Measurements from ENCODE around the gene COL5A1.
"Not testable (repeated sequence)": the region's sequence is repeated elsewhere in the genome, so short reads cannot be mapped to it uniquely, and the experiment has no call there.

Gene COL5A1

GRCh38 chr9:134851020-134851419, 209.4 kb downstream of the COL5A1 start:
- H3K4me3 ChIP-seq (ENCODE audit: low read depth, low read length): no peak overlapping the region
- no peak for DNase-seq (ENCODE audit: low read depth)

GRCh38 chr9:134852906-134853654, 211.5 kb downstream of the COL5A1 start:
- no peak for DNase-seq (ENCODE audit: low read depth)
- H3K4me3 ChIP-seq (ENCODE audit: low read depth, low read length): no peak overlapping the region

- DNase-seq (ENCODE audit: low read depth): no peak
- H3K4me3 ChIP-seq (ENCODE audit: low read depth, low read length): no peak overlapping the region
Observed at GRCh38 chr9:134853893-134854292, 212.3 kb downstream of the COL5A1 start.

GRCh38 chr9:134854541-134854981, 213.0 kb downstream of the COL5A1 start:
- no peak for DNase-seq (ENCODE audit: low read depth)
- H3K4me3 ChIP-seq (ENCODE audit: low read depth, low read length): no peak overlapping the region

- no peak for DNase-seq (ENCODE audit: low read depth)
Observed at GRCh38 chr9:134855231-134855899, 213.8 kb downstream of the COL5A1 start.

GRCh38 chr9:134855900-134856377, 214.3 kb downstream of the COL5A1 start:
- H3K4me3 ChIP-seq (ENCODE audit: low read depth, low read length): no peak overlapping the region
- no peak for DNase-seq (ENCODE audit: low read depth)

More at GRCh38 chr9:134855231-134855899, 213.8 kb downstream of the COL5A1 start:
- H3K4me3 ChIP-seq (ENCODE audit: low read depth, low read length): no peak overlapping the region

GRCh38 chr9:134857451-134857850, 215.8 kb downstream of the COL5A1 start:
- not testable (repeated sequence) for H3K4me3 ChIP-seq (ENCODE audit: low read depth, low read length); DNase-seq (ENCODE audit: low read depth)

- H3K4me3 ChIP-seq (ENCODE audit: low read depth, low read length): no peak overlapping the region
- DNase-seq (ENCODE audit: low read depth): no peak
Observed at GRCh38 chr9:134858051-134858841, 216.6 kb downstream of the COL5A1 start.

GRCh38 chr9:134860510-134860909, 218.9 kb downstream of the COL5A1 start:
- DNase-seq (ENCODE audit: low read depth): no peak
- H3K4me3 ChIP-seq (ENCODE audit: low read depth, low read length): no peak overlapping the region

- H3K4me3 ChIP-seq (ENCODE audit: low read depth, low read length): no peak overlapping the region
- DNase-seq (ENCODE audit: low read depth): no peak
Observed at GRCh38 chr9:134861595-134862334, 220.2 kb downstream of the COL5A1 start.

- no peak overlapping the region for H3K4me3 ChIP-seq (ENCODE audit: low read depth, low read length)
- no peak for DNase-seq (ENCODE audit: low read depth)
Observed at GRCh38 chr9:134863306-134863902, 221.8 kb downstream of the COL5A1 start.

GRCh38 chr9:134863941-134864820, 222.6 kb downstream of the COL5A1 start:
- no peak for DNase-seq (ENCODE audit: low read depth)

GRCh38 chr9:134864821-134865190, 223.2 kb downstream of the COL5A1 start:
- H3K4me3 ChIP-seq (ENCODE audit: low read depth, low read length): no peak overlapping the region
- DNase-seq (ENCODE audit: low read depth): no peak

More at GRCh38 chr9:134863941-134864820, 222.6 kb downstream of the COL5A1 start:
- H3K4me3 ChIP-seq (ENCODE audit: low read depth, low read length): no peak overlapping the region

GRCh38 chr9:134867917-134868750, 226.5 kb downstream of the COL5A1 start:
- no peak overlapping the region for H3K4me3 ChIP-seq (ENCODE audit: low read depth, low read length)
- DNase-seq (ENCODE audit: low read depth): no peak

- no peak overlapping the region for H3K4me3 ChIP-seq (ENCODE audit: low read depth, low read length)
- no peak for DNase-seq (ENCODE audit: low read depth)
Observed at GRCh38 chr9:134868751-134869553, 227.3 kb downstream of the COL5A1 start.

GRCh38 chr9:134869554-134870300, 228.1 kb downstream of the COL5A1 start:
- DNase-seq (ENCODE audit: low read depth): no peak
- H3K4me3 ChIP-seq (ENCODE audit: low read depth, low read length): no peak overlapping the region

Measured in skeletal muscle cell (primary cell).